COR-L47 (cell line): Measurements from ENCODE around the gene CSNK2B.

Source experiments
- DNase-seq: peaks from one replicate; lab custom pipeline; 2025; lab: John Stamatoyannopoulos, UW

CSNK2B gene

DNA sequence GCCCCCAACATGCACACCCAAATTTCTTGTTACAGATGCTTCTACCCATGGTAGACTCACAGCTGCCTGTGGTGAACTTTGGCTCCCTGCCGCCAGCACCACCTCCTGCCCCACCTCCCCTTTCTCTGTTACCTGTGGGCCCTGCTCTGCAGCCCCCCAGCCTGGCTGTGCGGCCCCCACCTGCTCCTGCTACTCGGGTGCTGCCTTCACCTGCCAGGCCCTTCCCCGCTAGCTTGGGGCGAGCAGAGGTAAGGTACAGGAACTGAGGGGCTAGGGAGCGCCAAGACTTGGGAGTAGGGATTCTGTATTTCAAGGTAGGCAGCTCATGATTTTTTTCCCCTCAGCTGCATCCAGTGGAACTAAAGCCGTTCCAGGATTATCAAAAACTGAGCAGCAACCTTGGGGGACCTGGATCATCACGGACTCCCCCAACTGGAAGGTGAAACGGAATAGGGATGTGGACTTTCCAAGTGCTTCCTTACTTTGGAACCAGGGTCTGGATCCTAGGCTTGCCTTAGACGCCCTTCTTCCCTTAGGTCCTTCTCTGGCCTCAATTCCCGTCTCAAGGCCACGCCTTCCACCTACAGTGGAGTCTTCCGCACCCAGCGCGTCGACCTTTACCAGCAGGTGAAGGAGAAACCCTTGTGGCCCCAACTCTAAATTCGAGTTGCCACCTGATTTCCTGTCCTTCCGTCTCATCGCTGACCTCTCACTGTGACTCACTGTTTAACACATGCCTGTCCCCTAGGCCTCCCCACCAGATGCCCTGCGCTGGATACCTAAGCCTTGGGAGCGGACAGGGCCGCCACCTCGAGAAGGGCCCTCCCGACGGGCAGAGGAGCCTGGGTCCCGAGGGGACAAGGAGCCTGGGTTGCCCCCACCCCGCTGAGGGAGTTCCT lies 28.9 kb upstream of the CSNK2B start:
- no peak for DNase-seq

DNA sequence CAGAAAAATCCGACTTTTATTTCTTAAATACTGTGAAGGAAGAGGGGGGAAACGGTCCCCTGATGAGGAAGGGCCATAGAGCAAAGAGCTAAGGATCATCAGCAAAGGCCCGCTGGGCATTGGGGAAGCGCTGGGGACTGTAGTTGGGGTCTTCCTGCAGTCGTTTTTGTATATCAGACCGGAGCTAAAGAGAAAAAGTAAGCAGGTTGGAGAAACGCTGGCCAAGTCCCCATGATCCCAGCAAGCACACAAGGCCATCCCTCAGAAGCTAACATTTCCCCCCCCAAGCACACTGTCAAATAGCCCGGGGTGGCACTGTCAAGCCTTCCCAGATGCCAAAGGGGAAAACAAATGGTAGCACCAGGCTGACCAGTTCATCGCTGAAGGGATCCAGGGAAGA lies 26.8 kb upstream of the CSNK2B start:
- DNase-seq: no peak

- DNase-seq: no peak
These were observed 26.4 kb upstream of the CSNK2B start for GRCh38 chr6:31639449-31639861.

- DNase-seq: no peak
These were observed 25.3 kb upstream of the CSNK2B start for GRCh38 chr6:31640612-31641011.

DNA sequence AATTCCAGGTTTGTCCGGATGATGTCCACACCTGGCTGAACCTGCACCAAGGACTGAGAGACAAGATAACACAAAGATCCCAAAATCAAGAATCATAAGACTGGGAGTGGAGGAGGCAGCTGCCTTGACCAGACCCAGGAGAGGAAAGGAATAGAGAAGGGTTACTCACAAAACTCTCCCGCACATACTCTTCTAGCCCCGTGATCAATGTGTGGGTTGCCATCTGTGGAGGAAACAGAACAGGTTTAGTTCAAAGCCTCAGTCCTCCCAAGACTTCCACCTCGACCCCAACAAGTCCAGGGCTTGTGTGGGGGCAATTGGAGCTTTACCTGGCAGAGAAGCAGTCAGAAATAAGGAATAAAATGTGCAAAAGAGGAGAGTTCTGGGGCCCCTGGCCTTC lies 24.5 kb upstream of the CSNK2B start:
- no peak for DNase-seq

- DNase-seq: no peak
These were observed 22.9 kb upstream of the CSNK2B start for GRCh38 chr6:31642798-31643570.

DNA sequence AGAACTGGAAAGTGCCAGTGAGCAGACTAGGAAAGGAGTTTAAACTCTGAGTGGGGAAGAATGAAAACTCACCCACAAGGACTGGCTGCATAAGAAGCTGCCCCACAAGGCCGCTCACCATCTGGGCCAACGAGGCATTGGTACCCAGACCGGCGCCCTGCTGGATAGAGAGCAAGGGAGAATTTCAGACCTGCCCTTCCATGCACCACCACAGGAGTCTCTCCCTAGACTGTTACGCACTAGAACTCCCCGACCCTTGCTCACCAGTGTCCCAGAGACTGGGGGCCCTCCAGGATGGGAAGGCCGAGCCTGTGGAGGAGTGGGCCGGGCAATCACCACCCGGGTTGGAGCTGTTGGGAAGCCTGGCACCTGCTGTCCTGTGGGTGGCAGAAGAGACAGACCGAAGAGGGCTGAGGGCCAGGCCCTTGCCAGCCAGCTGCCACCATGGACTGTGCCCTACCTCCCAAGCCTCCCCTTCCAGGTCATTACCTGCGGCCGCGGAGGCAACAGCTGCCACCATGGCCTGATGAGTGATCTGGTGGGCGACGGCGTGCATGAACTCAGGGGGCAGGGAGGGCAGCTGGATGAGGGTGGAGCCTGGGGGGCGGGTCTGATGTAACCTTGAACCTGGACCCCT lies 21.9 kb upstream of the CSNK2B start:
- no peak for DNase-seq

DNA sequence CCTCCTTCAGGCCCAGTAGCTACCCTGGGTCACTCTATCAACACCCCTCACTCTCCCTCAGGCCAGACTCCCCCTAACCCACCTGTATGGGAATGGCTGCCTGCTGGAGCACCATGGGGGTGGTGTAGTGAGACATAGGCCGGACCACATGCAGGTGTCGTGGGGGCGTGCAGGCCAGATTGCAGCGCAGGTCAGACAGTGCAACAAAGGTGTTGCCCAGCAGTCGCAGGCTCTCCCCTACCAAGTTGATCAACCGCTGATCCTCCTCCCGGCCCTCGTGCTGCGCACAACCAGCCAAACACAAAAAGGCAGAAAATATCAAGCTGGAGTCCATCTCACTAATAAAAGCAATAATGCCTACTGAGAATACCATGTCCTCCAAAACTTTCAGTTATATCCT lies 20.6 kb upstream of the CSNK2B start:
- DNase-seq: no peak

- DNase-seq: peak; percentile 52
These were observed 14.2 kb upstream of the CSNK2B start for GRCh38 chr6:31651602-31652191.

DNA sequence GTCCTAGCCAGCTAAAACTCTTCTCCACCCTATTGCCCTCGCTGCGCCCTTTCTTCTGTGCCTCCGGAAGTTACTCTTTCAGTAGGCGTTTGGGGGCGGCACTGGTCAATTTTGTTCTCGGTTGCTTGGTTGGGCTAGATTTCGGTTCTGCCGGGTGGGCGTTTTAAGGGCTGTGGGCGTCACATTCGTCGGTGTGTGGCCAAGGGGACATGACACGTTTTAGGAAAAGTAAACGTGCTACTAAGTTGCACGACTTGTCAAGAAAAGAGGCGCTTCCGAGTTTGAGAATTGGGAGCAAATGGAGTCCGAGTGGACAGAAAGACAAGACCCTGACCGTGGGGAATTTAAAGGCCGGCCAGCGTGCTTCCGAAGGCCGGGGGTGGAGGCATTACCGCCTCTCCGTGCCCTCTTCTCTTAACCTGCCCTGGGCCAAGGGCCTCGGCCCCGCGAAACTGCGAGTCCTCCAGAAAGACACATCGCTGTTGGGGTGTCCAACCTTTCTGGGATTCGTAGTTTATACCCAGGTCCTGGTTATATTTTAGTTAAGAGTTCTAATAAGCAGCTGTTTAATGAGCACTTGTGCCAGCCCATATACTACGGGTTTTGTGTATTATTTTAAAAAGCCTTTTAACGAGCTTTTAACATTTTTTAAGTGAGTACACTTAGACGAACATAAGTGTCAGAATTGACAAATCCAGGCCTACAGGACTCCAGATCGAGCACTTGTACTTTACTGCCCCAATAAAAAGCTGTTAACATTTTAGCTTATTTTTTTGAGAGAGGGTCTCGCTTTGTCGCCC lies 12.8 kb upstream of the CSNK2B start:
- DNase-seq: peak; percentile 96

GRCh38 chr6:31654574-31655348 lies 11.1 kb upstream of the CSNK2B start:
- no peak for DNase-seq

GRCh38 chr6:31655349-31656237 lies 10.3 kb upstream of the CSNK2B start, which contains the start of gene APOM:
Gene APOM (plus strand): TSS chr6:31655894. CDS start chr6:31655967, 73 bp downstream.
- DNase-seq: no peak

- no peak for DNase-seq
These were observed 8.3 kb upstream of the CSNK2B start for GRCh38 chr6:31657406-31658157.

DNA sequence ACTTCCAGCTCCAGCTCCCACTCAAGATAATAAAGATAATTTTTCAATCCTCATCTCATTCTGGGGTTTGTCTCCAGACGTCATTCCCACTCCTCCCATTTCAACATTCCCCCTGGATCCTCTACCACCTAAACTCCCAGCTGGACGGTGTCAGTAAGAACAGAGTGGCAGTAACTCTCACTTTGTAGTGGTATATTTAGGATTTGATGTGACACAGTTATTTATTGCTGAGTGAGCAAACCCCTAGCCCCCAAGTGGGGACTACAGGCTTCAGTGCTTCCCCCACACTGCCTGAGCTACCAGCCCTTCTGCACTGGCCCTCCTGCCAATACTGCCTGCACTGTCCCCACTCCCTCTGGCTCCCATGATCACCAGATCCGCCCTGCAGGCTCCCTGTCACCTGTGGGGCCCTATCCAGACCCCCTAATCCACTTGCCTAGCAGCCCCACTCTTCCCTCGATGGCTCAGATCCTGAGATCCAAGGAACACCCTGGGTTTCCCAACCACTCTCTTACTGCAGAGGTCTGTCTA lies 7.7 kb upstream of the CSNK2B start:
- DNase-seq: no peak

GRCh38 chr6:31658983-31659648 lies 6.8 kb upstream of the CSNK2B start:
- no peak for DNase-seq

- DNase-seq: no peak
These were observed 6.1 kb upstream of the CSNK2B start for GRCh38 chr6:31659649-31660380.
